SK-N-MC (cell line): ENCODE data around the gene TMEM129.

Experiments used
- DNase-seq: peaks from one replicate; pipeline ENCODE4 v3.0.0-alpha.2; 2011; ENCODE audit warnings: low read depth, low spot score
- H3K27ac ChIP-seq: fragments of 200-600 bp; sonication (generic); 2 replicates; pipeline ENCODE4 v1.5.1; 2016; ENCODE audit warnings: mixed run types
- H3K36me3 ChIP-seq: fragments of 200-600 bp; sonication (generic); 2 replicates; pipeline ENCODE4 v1.6.1; 2017; ENCODE audit warnings: antibody characterized with exemption, low read length, mixed read lengths; ENCODE audit not compliant: insufficient read depth
- H3K4me3 ChIP-seq: fragments of 200-600 bp; sonication (generic); 2 replicates; pipeline ENCODE4 v1.5.1; 2016
- H3K9ac ChIP-seq: fragments of 200-600 bp; sonication (generic); 2 replicates; pipeline ENCODE4 v1.8.0; 2017; ENCODE audit warnings: mixed run types, mixed read lengths; ENCODE audit not compliant: insufficient read length
- H3K9me3 ChIP-seq: fragments of 200-600 bp; sonication (generic); 2 replicates; pipeline ENCODE4 v1.6.1; 2017; ENCODE audit warnings: low read depth, mild to moderate bottlenecking, antibody characterized with exemption, low read length, moderate library complexity, mixed read lengths
- EZH2 ChIP-seq: fragments of 200-600 bp; sonication (generic); IDR thresholded peaks from one replicate; pipeline ENCODE4 v1.6.1; 2017; ENCODE audit warnings: antibody characterized with exemption
- FOXP2 ChIP-seq: optimal IDR thresholded peaks from 2 replicates; pipeline ENCODE3; 2011; ENCODE audit warnings: mild to moderate bottlenecking, moderate library complexity; ENCODE audit not compliant: insufficient read depth; ENCODE audit errors: extremely low read length, control extremely low read depth
- POLR2AphosphoS5 ChIP-seq: IDR thresholded peaks from 2 replicates; pipeline ENCODE4 v1.6.1; 2012; ENCODE audit warnings: mild to moderate bottlenecking, low read depth, low read length, borderline replicate concordance

Gene TMEM129

GRCh38 chr4:1714303-1715001 lies 6.7 kb downstream of the TMEM129 start:
- TF ChIP-seq EZH2 (no peak), POLR2AphosphoS5 (0 out of 2 replicates have a peak, but pooled peaks have one; percentile 10)
- Histone ChIP-seq H3K9me3 (no peaks in the 10 kb centered on the region), H3K36me3 (peaks cover 14% of the 10 kb centered on the region), H3K9ac (peak overlapping the region; percentile 99), H3K27ac (peak overlapping the region; percentile 84), H3K4me3 (peak overlapping the region; percentile 99)
- DNase-seq = no peak

GRCh38 chr4:1713003-1713851 lies 7.9 kb downstream of the TMEM129 start:
- Histone ChIP-seq H3K9ac (peak overlapping the region; percentile 99), H3K36me3 (peaks cover 23% of the 10 kb centered on the region), H3K27ac (peak overlapping the region; percentile 84), H3K4me3 (peak overlapping the region; percentile 99), H3K9me3 (no peaks in the 10 kb centered on the region)
- DNase-seq = no peak
- TF ChIP-seq FOXP2 (no peak), EZH2 (no peak), POLR2AphosphoS5 (no peak)

- Histone ChIP-seq H3K36me3 (peaks cover 27% of the 10 kb centered on the region), H3K27ac (peak within 1 kb of the TSS; percentile 99), H3K9me3 (no peaks in the 10 kb centered on the region), H3K9ac (peak within 1 kb of the TSS; percentile 99), H3K4me3 (peak within 1 kb of the TSS; percentile 99)
- TF ChIP-seq EZH2 = no peak
- TF ChIP-seq FOXP2 = peak; percentile 79
- TF ChIP-seq POLR2AphosphoS5 = peak; percentile 74
- peak; percentile 86 for DNase-seq
These were observed 8.7 kb downstream of the TMEM129 start, which contains the start of gene SLBP for GRCh38 chr4:1712216-1713002. SLBP (minus strand) TSS chr4:1712319; CDS start chr4:1712188, 131 bp downstream.

- Histone ChIP-seq H3K9ac (peak overlapping the region; percentile 99), H3K27ac (peak overlapping the region; percentile 99), H3K4me3 (peak overlapping the region; percentile 99), H3K36me3 (peaks cover 27% of the 10 kb centered on the region), H3K9me3 (no peaks in the 10 kb centered on the region)
- no peak for DNase-seq
- no peak for TF ChIP-seq FOXP2
- no peak for TF ChIP-seq EZH2
These were observed 9.4 kb downstream of the TMEM129 start for GRCh38 chr4:1711571-1712215.

GRCh38 chr4:1711055-1711570 lies 10.0 kb downstream of the TMEM129 start:
- no peak for DNase-seq
- Histone ChIP-seq H3K9me3 (no peaks in the 10 kb centered on the region), H3K4me3 (peak overlapping the region; percentile 99), H3K36me3 (peaks cover 33% of the 10 kb centered on the region), H3K27ac (no peak overlapping the region; the same call in 1 of the 2 replicates), H3K9ac (peak overlapping the region; percentile 99)
- no peak for TF ChIP-seq EZH2
- no peak for TF ChIP-seq FOXP2
- TF ChIP-seq POLR2AphosphoS5 = no peak

- TF ChIP-seq FOXP2 (no peak), EZH2 (no peak), POLR2AphosphoS5 (no peak)
- Histone ChIP-seq H3K9me3 (no peaks in the 10 kb centered on the region), H3K4me3 (peak overlapping the region; percentile 30), H3K27ac (peak overlapping the region; percentile 57; the same call in 1 of the 2 replicates), H3K9ac (no peak overlapping the region), H3K36me3 (peaks cover 54% of the 10 kb centered on the region)
- DNase-seq = no peak
These were observed 12.5 kb downstream of the TMEM129 start for GRCh38 chr4:1708581-1708980.

- H3K9me3 ChIP-seq = no peaks in the 10 kb centered on the region
- no peak overlapping the region for H3K4me3 ChIP-seq
- H3K36me3 ChIP-seq = peaks cover 75% of the 10 kb centered on the region
- no peak overlapping the region for H3K9ac ChIP-seq
- no peak overlapping the region for H3K27ac ChIP-seq
- DNase-seq = no peak
- no peak for TF ChIP-seq FOXP2
- no peak for TF ChIP-seq EZH2
- TF ChIP-seq POLR2AphosphoS5 = no peak
These were observed 14.8 kb downstream of the TMEM129 start for GRCh38 chr4:1706358-1706757.

- TF ChIP-seq EZH2 (no peak), FOXP2 (no peak), POLR2AphosphoS5 (no peak)
- Histone ChIP-seq H3K4me3 (no peak overlapping the region), H3K36me3 (peaks cover 80% of the 10 kb centered on the region), H3K9me3 (no peaks in the 10 kb centered on the region), H3K9ac (no peak overlapping the region), H3K27ac (no peak overlapping the region)
- DNase-seq = no peak
These were observed 15.4 kb downstream of the TMEM129 start for GRCh38 chr4:1705732-1706131.
